Measurements from ENCODE around the gene PPM1H. TPM values are rescaled to one million over a fixed set of nuclear protein-coding genes. Genes with fewer than 3 reads are reported as not detected.

PPM1H gene
- total and polyA plus RNA-seq, 7 donors, result 0.92 to 4.3 (median 3.0) TPM

DNA sequence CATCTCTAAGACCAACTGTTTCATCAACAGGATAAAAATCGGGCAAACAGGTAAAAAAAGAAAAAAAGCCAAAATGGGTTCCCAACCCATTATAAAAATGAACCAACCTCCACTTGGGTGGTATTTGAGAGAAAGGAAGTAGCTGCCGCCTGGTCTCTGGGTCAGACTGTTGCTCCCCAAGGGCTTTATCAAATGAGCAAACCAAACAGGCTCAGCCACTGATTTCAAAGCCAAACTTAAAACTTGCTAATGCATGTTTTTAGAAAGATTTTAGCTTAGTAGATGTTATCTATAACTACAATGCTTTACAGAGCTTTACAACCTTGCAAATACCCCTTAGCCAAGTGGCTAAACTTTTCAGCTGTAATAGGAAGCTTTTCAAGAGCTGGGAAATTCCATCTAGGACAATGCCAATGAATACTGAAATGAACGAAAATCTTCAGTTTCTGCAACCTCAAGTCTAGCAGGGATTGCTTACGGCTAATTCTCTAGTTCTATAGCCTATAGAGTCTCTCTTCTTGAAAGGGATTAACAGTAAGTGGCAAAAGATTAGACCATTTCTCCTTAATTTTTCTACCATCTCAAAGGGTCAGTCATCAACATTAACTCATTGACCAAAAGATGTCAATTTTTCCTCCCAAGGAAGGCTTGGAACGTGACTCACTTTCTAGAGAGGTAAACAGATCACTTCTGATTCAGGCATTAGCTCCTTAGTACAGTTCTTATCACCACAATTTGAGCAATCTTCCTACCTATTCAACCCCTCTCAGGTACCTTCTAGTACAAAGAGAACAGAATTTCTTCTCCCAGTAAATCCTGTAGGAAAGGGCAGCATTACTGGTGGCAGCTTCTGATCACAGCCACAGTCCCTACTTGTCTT, 4.2 kb downstream of the PPM1H start:
- no peaks in the 10 kb centered on the region for H3K36me3 ChIP-seq
- H3K4me1 ChIP-seq, result peaks cover 0 to 24% (median 17%) of the 10 kb centered on the region in 4 donors
- no peak overlapping the region for H3K4me3 ChIP-seq
- 60 to 63% methylated on average over 5 of the region's 5 CpGs for WGBS, 2 donors
- TF ChIP-seq, protein P1, sequence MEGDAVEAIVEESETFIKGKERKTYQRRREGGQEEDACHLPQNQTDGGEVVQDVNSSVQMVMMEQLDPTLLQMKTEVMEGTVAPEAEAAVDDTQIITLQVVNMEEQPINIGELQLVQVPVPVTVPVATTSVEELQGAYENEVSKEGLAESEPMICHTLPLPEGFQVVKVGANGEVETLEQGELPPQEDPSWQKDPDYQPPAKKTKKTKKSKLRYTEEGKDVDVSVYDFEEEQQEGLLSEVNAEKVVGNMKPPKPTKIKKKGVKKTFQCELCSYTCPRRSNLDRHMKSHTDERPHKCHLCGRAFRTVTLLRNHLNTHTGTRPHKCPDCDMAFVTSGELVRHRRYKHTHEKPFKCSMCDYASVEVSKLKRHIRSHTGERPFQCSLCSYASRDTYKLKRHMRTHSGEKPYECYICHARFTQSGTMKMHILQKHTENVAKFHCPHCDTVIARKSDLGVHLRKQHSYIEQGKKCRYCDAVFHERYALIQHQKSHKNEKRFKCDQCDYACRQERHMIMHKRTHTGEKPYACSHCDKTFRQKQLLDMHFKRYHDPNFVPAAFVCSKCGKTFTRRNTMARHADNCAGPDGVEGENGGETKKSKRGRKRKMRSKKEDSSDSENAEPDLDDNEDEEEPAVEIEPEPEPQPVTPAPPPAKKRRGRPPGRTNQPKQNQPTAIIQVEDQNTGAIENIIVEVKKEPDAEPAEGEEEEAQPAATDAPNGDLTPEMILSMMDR (IDR thresholded peaks at IDR 0.05), result no peak
- TF ChIP-seq EP300 (IDR thresholded peaks at IDR 0.05) (no peak), POLR2A (IDR thresholded peaks at IDR 0.05) (no peak), POLR2AphosphoS5 (IDR thresholded peaks at IDR 0.05) (no peak)
- no peaks in the 10 kb centered on the region for H3K9me3 ChIP-seq
- H3K27me3 ChIP-seq, result peaks cover 0 to 10% (median 8%) of the 10 kb centered on the region in 3 donors
- no peak for DNase-seq
- intact Hi-C loops (cut with DNase I), result no loop called here
- H3K27ac ChIP-seq, result no peak overlapping the region

DNA sequence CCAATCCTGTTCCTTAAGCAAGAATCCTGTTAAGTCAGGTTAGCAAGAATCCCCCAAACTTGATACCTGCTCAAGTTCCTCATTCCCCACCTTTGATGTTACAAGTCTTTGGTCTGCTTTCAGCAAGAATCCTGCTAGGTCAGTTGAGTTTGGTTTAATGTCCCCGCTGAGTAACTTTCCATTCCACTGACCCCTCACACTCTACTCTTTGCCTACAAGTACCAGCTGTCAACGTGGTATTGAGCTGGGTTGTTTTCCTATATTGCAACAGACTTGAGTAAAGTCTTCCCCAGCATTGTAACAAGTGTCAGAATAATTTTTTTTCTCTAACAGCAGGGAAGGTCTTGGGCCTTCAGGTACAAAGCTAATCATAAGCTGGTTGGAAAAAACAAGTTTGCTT, 6.3 kb downstream of the PPM1H start:
- peaks cover 0 to 10% (median 8%) of the 10 kb centered on the region in 3 donors for H3K27me3 ChIP-seq
- no peak overlapping the region for H3K27ac ChIP-seq
- no peaks in the 10 kb centered on the region for H3K9me3 ChIP-seq
- peaks cover 0 to 10% (median 9%) of the 10 kb centered on the region in 4 donors for H3K4me1 ChIP-seq
- intact Hi-C loops (cut with DNase I), result no loop called here
- WGBS, 2 donors, result 76 to 87% methylated on average over 2 of the region's 2 CpGs
- TF ChIP-seq, protein P1 (IDR thresholded peaks at IDR 0.05), result no peak
- TF ChIP-seq EP300 (IDR thresholded peaks at IDR 0.05) (no peak), POLR2AphosphoS5 (IDR thresholded peaks at IDR 0.05) (no peak), POLR2A (IDR thresholded peaks at IDR 0.05) (no peak)
- H3K4me3 ChIP-seq, result no peak overlapping the region
- no peaks in the 10 kb centered on the region for H3K36me3 ChIP-seq
- no peak for DNase-seq

- Histone ChIP-seq H3K36me3 (no peaks in the 10 kb centered on the region), H3K4me3 (no peak overlapping the region), H3K4me1 (no peaks in the 10 kb centered on the region), H3K27ac (no peak overlapping the region), H3K9me3 (no peaks in the 10 kb centered on the region), H3K27me3 (no peaks in the 10 kb centered on the region)
- DNase-seq, result no peak
- TF ChIP-seq, protein P1 (IDR thresholded peaks at IDR 0.05), result no peak
- no peak for TF ChIP-seq POLR2A (IDR thresholded peaks at IDR 0.05)
- no peak for TF ChIP-seq POLR2AphosphoS5 (IDR thresholded peaks at IDR 0.05)
- no peak for TF ChIP-seq EP300 (IDR thresholded peaks at IDR 0.05)
- 75 to 81% methylated on average over 1 of the region's 1 CpG for WGBS, 2 donors
- intact Hi-C loops (cut with DNase I), result no loop called here
Observed at GRCh38 chr12:62925680-62926079, 9.3 kb downstream of the PPM1H start.

GRCh38 chr12:62924084-62924483, 10.9 kb downstream of the PPM1H start:
- 92 to 93% methylated on average over 2 of the region's 2 CpGs for WGBS, 2 donors
- Histone ChIP-seq H3K4me3 (no peak overlapping the region), H3K9me3 (no peaks in the 10 kb centered on the region), H3K4me1 (no peaks in the 10 kb centered on the region), H3K27ac (no peak overlapping the region), H3K36me3 (no peaks in the 10 kb centered on the region), H3K27me3 (no peaks in the 10 kb centered on the region)
- intact Hi-C loops (cut with DNase I), result no loop called here
- DNase-seq, result no peak
- TF ChIP-seq POLR2AphosphoS5 (IDR thresholded peaks at IDR 0.05) (no peak), POLR2A (IDR thresholded peaks at IDR 0.05) (no peak), EP300 (IDR thresholded peaks at IDR 0.05) (no peak)
- TF ChIP-seq, protein P1 (IDR thresholded peaks at IDR 0.05), result no peak

Data from sigmoid colon (tissue), 7 donors.